ENCODE measurements around the gene ADISSP. TPM values are rescaled to one million over a fixed set of nuclear protein-coding genes. Genes with fewer than 3 reads are reported as not detected.

ADISSP gene
- total RNA-seq, 1 experiment from 2014 or later = 99.4 TPM

GRCh38 chr20:3749087-3749688, 18.4 kb downstream of the ADISSP start (continued):
- TF ChIP-seq, protein P1, sequence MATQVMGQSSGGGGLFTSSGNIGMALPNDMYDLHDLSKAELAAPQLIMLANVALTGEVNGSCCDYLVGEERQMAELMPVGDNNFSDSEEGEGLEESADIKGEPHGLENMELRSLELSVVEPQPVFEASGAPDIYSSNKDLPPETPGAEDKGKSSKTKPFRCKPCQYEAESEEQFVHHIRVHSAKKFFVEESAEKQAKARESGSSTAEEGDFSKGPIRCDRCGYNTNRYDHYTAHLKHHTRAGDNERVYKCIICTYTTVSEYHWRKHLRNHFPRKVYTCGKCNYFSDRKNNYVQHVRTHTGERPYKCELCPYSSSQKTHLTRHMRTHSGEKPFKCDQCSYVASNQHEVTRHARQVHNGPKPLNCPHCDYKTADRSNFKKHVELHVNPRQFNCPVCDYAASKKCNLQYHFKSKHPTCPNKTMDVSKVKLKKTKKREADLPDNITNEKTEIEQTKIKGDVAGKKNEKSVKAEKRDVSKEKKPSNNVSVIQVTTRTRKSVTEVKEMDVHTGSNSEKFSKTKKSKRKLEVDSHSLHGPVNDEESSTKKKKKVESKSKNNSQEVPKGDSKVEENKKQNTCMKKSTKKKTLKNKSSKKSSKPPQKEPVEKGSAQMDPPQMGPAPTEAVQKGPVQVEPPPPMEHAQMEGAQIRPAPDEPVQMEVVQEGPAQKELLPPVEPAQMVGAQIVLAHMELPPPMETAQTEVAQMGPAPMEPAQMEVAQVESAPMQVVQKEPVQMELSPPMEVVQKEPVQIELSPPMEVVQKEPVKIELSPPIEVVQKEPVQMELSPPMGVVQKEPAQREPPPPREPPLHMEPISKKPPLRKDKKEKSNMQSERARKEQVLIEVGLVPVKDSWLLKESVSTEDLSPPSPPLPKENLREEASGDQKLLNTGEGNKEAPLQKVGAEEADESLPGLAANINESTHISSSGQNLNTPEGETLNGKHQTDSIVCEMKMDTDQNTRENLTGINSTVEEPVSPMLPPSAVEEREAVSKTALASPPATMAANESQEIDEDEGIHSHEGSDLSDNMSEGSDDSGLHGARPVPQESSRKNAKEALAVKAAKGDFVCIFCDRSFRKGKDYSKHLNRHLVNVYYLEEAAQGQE (IDR thresholded peaks at IDR 0.05; ENCODE audit: low read depth) = no peak
- TF ChIP-seq JUND (IDR thresholded peaks at IDR 0.05) (no peak), FOSL1 (IDR thresholded peaks at IDR 0.05; ENCODE audit: low read depth) (no peak), POLR2A (IDR thresholded peaks at IDR 0.05; ENCODE audit: borderline replicate concordance, extremely low read depth, insufficient read depth, insufficient read length) (no peak)
- TF ChIP-seq, protein P2, sequence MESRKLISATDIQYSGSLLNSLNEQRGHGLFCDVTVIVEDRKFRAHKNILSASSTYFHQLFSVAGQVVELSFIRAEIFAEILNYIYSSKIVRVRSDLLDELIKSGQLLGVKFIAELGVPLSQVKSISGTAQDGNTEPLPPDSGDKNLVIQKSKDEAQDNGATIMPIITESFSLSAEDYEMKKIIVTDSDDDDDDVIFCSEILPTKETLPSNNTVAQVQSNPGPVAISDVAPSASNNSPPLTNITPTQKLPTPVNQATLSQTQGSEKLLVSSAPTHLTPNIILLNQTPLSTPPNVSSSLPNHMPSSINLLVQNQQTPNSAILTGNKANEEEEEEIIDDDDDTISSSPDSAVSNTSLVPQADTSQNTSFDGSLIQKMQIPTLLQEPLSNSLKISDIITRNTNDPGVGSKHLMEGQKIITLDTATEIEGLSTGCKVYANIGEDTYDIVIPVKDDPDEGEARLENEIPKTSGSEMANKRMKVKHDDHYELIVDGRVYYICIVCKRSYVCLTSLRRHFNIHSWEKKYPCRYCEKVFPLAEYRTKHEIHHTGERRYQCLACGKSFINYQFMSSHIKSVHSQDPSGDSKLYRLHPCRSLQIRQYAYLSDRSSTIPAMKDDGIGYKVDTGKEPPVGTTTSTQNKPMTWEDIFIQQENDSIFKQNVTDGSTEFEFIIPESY (IDR thresholded peaks at IDR 0.05; ENCODE audit: extremely low read depth, insufficient replicate concordance, low read length) = no peak

- DNase-seq (ENCODE audit: low read depth, low spot score) (no peak), ATAC-seq (no peak)
- H3K36me3 ChIP-seq (ENCODE audit: control insufficient read depth in 1 of 2, insufficient read depth in 2 of 2, low read length in 2 of 2) = peaks cover 0 to 8% of the 10 kb centered on the region in 2 experiments; a peak in 2 of 4 replicates
- intact Hi-C loops (cut with micrococcal nuclease) = no loop called here
- no TSS peak for BruUV-seq (replicated peaks)
- peaks cover 9 to 23% of the 10 kb centered on the region in 2 experiments for H3K4me1 ChIP-seq (ENCODE audit: control insufficient read depth in 1 of 2, insufficient read depth in 2 of 2, low read length in 2 of 2)
- no peaks in the 10 kb centered on the region for H3K9me3 ChIP-seq (ENCODE audit: control insufficient read depth in 1 of 2, insufficient read depth in 1 of 2, low read depth in 1 of 2, low read length in 2 of 2)
- H3K9me2 ChIP-seq (ENCODE audit: insufficient read depth) = no peaks in the 10 kb centered on the region
- no peaks in the 10 kb centered on the region for H4K20me1 ChIP-seq (ENCODE audit: insufficient read depth)
- CTCF ChIA-PET = interaction anchor here (0.7 to 3.8 kb wide), 4 partner anchors 13 to 33 kb away, joined by 3 to 9 read pairs (median 4); partner anchors contain the start of genes ADISSP and SPEF1
- no peaks in the 10 kb centered on the region for H3K27me3 ChIP-seq (ENCODE audit: insufficient read depth, low read length)
- no peak overlapping the region for H3K4me3 ChIP-seq (replicated peaks in 1 of 2; ENCODE audit: low read depth in 1 of 2, low read length in 2 of 2)
- no peak overlapping the region for H3K4me2 ChIP-seq (ENCODE audit: low read length)
- no peak overlapping the region for H3K9ac ChIP-seq (ENCODE audit: low read length)
- POLR2A ChIA-PET = no interaction called here
- no peak overlapping the region for H3K27ac ChIP-seq (ENCODE audit: low read depth, low read length)
- no peak overlapping the region for H2AFZ ChIP-seq (ENCODE audit: low read depth, low read length, poor library complexity, severe bottlenecking)
- RAD21 ChIA-PET (ENCODE audit: low non-redundant PET in 1 of 2, low total read pairs in 2 of 2, uncharacterized antibody in 2 of 2, unreplicated experiment in 2 of 2) = no interaction called here
- H3K79me2 ChIP-seq (ENCODE audit: insufficient read depth, low read length) = no peaks in the 10 kb centered on the region
- TF ChIP-seq EZH2 (IDR thresholded peaks at IDR 0.05) (no peak), SIN3A (IDR thresholded peaks at IDR 0.05; ENCODE audit: low read depth) (no peak), CBX3 (IDR thresholded peaks at IDR 0.05; ENCODE audit: low read depth) (no peak), SRF (IDR thresholded peaks at IDR 0.05; ENCODE audit: low read depth) (no peak)
Measured at GRCh38 chr20:3748073-3748472, 19.5 kb downstream of the ADISSP start.

All from HCT116 (cell line).